Kidney capillary endothelial cell (primary cell): ENCODE measurements around the gene TREM2.
A peak's percentile ranks its signal among the peaks of the same experiment; 100 is the strongest.

Source experiments
- DNase-seq: peaks from one replicate; pipeline ENCODE4 v3.0.0-alpha.2; 2018; ENCODE audit warnings: low spot score

The TREM2 gene

DNA sequence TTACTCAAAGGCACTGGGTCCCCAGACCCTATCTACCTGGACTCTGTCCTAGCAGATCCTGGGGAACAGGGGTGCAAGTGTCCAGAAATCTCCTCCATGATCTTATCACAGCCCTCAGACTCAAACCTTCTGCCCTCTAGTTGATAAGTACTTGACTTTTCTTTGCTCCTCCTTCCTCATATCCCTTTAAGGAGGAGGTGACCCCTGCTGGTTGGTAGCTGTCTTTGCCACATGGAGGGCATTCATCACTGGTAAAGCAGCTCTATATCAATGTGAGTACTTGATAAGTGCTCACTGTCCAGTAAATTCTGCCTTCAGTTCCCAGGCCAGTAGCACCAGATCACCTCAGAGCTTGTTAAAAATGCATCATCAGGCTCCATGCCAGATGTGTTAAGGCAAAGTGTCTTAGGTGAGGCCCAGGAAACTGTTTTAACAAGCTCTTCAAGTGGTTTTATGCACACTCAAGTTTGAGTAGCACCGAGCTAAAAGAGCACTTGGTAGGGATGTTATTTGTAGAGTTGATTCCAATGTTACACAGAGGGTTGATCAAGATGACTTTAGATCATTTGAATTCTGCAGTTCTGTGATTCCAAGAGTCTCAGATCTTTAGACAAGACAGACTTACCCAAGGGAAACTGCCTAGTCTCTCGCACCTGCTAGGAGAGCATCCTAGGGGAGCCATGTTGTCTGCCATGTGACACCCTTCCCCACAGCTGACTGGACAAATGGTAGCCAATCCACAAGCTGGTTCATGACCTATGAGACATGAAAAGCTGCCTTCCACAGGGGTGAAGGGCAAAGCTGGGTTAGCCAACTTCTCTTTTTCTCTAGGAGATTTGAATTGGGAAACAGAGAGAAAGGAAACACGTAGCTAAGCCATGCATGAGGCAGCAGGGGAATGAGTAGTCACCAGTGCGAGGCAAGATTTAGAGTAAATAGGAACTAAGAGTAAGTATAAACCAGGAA is 19.4 kb upstream of the TREM2 start:
- DNase-seq, result peak; percentile 58

DNA sequence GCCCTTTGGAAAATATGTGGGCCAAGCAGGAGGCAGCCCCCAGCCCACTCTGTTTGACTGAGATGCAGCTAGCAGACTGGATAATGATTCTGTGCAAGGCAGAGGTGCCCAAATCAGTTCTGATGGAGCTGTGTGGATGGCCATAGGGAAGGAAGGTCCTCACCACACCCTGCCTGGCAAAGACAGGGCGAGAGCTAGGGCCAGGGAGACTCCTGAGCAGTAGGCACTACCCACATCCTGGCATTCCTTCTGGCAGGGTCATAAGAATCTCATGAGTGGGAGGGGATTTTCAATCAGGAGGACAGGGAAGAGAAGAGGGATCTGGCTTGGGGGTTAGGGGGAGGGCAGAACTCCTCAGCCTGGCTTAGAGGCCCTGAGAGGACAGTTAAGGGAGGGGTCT is 18.6 kb upstream of the TREM2 start:
- no peak for DNase-seq

DNA sequence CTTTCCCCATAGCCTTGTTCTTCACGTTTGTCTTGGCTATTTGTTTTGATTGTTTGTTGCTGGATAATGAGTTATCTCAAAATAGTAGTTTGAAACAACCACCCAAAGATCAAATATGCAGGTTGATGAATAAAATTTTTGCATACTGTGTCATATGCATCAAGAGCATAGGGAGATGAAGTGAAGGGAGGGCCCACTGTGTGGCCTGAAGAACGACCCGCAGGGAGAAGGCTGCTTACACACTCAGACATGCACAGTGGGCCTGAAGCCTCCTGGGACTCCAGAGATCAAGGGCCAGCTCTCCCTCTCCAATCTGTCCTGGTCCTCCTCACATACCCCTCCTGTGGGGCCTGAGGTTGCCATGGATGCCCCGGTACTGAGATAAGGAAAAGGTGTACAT is 16.2 kb upstream of the TREM2 start:
- DNase-seq, result no peak

DNA sequence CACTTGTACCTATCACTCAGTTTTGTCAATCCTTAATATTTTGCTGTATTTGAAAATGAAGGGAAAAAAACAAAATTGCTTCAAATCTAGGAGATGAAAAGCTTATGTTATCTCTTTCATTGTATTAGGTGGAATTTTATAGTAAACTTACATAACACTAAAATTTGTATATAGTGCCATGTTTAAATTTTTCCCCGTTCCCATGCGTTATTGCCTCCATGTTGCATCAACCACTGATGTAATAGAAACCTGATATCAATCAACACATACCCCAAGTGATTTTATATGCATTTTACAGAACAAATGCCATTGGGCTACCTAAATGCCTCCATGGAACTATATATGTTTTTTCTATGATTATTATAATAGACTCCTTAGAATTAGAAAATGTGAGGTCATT is 14.8 kb upstream of the TREM2 start:
- DNase-seq, result no peak

DNA sequence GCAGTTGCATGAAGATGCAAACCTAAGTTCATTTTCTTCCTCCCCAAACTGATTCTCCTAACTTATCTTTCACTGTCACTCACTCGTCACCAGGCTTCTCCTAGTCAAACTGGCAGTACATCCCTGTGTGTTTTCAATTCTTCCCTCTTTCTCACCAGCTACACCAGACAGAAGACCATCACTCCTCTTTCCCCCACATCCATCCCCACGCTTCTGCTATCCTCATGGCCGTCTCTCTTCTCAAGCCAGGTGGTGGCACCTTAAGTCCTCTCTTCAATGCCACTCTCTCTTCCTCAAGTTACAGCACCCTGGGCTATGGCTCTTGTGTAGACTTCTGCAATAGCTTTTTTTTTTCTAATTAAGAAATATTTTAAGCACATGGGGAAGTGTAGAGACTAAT is 14.4 kb upstream of the TREM2 start:
- no peak for DNase-seq

DNA sequence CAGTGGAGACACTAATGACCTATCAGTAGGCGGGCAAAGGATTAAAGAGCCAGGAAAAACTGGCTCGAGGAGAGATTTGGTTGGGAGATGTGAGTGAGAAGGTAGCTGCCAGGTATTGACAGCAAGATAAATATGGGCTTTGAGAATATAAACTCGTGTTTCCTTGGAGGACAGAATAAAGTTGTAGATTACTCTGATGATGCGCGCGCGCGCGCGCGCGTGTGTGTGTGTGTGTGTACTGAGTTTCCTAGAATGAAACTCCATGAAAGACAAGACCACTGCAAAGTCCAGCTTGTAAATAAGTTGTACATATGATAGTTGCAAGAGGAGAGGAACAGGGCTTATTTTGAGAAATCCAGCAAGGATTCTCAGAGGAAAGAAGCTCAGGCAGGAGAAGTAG is 13.3 kb upstream of the TREM2 start:
- DNase-seq, result no peak

DNA sequence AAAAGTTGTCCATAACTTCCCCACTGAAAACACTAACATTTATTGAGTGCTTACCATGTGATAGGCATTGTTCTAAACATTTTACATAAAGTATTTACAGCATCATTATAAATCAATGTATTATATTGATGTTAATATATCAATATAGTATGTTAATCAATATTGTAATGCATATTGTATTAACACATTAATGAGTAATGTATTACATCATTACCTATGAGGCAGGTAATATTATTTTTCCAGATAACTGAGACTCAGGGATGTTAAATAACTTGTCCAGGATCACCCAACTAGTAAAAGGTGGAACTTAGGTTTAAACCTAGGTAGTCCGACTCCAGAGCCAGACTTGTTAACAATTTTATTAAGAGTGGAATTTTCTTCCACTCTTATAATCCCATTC is 12.2 kb upstream of the TREM2 start:
- DNase-seq, result no peak

DNA sequence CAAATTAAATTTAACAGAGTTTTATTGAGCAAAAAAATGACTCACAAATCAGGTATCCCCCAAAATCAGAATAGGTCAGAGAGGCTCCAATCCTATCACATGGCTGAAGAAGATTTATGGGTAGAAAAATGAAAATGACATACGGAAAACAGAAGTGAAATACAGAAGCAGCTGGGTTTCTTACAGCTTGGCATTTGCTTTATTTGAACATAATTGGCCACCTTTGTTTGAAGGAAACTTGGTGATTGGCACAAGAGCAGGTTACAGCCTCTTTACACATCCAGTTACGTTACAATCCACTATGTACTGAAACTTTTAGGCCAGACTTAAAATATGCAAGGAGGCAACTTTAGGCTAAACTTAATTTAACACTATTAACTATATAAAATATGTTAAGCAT is 11.7 kb upstream of the TREM2 start:
- no peak for DNase-seq

DNA sequence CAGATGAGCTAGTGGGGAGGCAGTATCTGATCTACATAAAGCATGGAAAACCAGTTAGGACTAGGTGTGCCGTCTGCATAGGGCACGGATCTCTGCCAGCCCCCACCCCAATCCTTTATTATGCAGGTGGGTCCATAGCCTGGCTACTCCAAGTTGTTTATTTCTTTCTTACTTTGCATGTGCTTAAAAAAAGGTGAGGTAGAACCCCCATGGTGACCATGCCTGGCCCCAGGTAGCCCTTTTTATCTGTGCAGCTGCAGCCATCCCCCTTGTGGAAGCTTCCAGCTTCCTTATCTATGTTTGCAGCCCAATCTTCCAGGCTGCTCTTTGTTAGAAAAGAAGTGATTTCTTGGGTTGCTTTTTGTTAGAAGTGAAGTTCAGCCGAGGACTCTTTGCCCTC is 9.0 kb upstream of the TREM2 start:
- DNase-seq, result no peak

DNA sequence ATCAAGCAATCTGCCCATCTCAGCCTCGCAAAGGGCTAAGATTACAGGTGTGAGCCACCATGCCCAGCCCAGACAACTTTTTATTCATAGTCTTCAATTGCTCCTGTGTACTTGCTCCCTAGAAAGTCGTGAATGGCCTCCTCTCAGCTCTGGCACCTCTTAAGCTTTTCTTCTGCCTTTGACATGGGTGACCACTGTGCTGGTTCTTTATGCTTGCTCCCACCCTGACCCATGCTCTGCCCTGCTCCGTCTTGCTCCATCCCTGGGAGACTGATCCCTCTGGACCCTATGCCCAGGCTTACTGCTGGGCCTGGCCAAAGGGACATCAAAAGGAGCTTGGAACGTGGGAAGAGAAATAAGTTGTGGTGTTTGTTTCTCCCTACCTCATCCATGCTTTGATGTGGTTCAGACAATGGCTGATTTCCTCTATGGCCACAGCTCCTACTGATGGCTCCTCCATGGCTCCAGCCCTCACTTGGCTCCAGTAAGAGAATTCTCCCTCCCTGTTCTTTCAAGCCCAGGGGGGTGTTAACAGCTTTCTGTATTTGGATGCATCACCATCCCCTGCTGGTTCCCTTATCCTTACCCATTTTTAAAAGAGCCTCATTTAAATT is 7.7 kb upstream of the TREM2 start:
- DNase-seq, result no peak

DNA sequence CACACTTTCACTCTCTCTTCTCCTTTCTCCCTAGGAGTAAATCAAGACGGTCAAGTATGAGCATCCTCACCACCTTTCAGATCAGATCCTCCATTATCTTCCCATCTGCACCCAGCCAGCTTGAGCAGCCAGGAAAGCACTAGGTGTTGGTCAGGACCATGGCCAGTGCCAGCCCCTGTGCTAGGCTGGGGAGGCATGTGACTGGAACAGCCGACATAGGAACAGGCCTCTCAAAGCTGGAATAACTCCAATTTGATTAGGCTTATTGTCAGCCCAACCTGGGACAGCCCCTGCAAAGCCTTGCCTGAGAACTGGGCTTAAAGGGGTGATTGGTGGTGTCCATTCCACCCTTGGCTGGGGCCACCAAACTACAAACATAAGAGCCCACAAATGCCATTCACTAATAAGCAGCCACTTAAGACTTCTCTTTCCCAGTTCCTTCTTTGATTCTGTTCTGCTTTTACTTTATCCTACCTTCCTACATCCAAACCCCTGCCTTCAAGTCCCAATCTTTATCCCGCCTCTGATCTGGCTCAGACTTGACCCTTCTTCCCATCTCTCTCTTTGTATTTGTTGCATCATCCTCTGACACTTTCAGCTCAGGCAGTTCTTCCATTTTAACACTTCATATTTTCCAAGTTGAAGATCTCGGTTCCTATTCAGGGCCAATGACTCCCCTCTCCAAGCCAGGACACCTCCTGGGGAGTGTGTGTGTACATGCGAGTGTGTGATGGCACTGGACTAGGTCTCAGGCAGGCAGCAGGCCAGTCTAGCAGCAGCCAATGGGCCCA is 4.5 kb upstream of the TREM2 start:
- DNase-seq, result peak; percentile 11

DNA sequence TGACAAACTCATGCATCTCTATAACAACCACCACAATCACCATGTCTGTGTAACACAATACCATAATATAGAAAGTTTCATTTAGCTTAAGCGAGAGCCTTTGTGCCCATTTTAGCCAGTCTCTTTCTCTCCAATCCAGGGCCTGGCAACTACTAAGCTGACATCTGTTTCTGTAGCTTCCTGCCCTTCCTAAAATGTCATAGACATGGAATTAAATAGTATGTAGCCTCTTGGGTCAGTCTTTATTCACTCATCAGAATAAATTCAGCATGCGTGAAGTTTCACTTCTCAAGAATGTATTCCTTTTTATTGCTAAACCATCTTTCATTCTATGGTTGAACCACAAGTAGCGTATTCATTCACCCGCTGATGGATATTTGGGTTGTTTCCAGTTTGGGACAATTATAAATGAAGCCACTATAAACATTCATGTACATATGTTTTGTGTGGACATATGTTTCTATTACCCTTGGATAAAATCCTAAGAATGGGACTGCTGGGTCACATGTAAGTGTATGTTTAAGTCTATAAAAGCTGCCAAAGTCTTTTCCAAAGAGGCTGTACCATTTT is 1.7 kb upstream of the TREM2 start:
- DNase-seq, result no peak

DNA sequence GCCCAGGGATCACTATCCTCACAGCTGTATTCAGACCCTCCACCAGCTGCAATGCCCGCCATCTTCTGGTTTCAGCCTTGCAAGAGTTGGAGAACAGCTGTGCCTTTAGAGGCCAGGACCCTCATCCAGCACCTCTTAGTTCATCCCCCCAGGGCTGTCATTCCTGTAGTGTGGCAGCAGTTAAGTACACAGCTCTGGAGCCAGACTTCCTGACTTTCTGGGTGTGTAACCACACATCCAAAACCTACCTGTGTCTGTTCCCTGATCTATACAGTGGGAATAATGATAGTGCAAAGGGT is 452 bp upstream of the TREM2 start:
- DNase-seq, result no peak

DNA sequence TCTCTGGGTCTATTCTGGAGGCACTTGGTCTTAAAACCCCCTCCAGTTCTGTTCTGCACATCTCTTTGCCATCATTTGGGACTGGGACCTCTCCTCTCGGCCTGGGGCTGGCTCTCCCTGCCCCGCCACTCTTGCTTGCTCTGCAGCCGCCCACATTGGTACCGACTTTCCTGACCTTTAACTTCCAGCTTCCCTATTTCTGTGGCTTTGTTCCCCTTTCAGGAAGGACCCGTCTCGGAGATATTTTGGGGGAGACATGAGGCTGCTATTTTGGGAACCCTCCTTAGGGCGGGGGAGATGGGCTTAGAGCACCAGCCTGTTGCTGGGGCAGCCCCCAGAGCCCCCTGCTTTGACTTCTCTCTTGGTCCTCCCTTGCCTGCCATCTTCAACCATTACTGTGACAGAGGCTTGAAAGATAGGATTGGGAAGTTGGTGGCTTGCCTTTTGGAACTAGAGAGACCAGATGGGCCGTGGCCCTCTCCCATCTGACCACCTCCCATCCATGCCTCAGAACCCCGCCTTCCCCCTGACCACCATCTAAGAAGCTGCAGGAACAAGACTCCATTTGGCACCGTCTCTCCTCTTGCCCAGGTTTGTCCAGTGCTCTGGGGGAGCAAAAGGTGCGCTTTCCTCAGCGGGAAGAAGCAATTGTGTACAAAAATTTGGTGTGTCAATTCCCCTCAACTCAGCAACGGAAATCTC is 914 bp downstream of the TREM2 start:
- no peak for DNase-seq

DNA sequence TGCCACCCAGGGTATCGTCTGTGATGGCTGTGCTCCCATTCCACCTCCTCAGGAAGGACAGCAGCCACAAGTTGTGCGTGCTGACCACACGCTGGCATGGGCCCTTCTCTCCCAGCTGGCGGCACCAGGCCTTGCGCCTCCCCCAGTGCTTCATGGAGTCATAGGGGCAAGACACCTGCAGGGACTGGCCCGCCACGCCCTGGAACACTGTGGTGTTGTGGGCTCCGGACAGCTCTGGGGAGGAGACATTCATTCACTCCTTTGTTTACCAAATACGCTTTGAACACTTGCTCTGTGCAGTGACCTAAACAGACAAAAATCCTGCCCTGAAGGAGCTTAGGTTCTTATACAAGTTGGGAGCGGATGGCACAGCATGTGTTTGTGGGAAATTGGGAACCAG is 1.5 kb downstream of the TREM2 start:
- no peak for DNase-seq

DNA sequence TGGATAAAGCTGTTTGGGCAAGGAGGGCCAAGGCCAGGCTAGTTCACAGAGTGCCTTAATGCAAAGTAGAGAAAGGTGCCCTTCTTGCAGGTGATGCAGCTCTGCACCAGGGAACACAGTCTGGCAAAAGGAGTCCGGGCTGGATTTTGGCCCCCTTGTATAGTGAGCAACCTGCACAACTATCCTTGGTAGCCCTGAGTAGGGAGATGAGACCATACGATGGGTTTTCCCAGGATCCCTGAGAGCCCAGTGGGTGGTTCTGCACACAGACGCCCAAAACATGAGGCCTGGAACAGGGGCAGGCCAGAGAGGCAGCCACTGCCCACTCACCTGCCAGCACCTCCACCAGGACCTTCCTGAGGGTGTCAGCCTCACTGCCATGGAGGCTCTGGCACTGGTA is 2.0 kb downstream of the TREM2 start:
- DNase-seq, result no peak

DNA sequence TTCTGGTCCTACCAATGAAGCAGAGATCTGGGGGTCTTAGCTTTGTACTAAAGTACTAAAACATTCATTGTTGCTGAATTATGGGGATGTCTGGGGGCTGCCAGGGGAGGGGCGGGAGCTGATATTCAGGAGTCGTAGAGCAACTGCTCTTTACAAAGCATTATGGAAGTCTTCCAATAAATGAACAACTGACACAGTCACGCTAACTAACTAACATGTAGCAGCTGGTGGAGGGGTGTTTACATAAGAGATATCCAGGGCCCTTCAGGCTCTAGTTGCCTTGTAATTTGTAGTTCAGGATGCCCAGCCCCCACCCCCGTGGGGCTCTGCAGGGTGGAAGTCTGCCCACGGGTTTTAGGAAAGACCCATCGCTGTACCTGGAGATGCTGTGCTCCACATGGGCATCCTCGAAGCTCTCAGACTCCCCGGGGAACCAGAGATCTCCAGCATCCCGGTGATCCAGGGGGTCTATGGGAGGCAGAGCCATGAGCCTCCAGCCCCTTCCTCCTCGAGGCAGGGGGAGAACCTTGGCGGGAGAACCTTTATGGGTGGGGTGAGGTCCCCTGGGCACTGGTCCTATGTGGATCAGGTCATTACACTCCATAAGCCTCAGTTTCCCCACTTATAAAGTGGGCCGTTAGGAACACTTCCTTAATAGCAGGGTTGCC is 3.4 kb downstream of the TREM2 start:
- no peak for DNase-seq

DNA sequence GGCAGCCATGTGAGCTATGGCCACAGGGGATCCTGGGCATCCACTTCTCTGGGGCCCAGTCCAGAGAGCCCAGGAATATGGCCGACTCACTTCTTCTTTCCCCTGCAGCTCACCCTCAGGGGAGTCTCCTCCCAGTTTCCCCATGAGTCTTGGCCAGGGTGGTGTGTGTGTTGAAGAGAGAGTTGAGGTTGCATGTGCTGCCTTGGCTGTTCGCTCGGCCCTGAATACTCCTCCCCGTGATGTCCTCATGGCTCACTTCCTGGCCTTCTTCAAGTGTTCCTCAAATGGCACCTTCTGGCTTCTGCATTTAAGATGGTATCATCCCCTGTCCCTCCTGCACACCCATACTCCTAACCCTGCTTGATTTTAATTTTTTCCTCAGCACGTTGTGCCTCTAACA is 5.6 kb downstream of the TREM2 start:
- DNase-seq, result no peak

DNA sequence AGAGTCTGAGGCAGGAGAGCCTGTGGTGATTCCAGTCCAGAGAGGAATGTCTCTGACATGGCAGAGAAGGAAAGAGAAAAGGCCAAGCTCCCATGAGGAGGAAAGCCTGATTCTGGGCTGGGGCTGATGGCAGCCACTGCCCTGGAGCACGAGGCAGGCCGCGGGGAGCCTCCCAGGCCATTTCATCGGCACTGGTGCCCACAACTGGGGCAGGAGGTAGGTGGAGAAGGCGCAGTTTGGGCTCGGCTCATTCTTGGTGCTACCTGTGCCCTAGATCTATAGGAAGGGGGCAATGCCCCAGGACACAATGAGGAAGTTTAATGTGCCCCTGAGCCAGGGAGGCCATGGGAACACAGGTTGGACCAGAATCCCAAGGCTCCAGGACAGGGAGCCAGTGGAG is 6.1 kb downstream of the TREM2 start:
- no peak for DNase-seq

DNA sequence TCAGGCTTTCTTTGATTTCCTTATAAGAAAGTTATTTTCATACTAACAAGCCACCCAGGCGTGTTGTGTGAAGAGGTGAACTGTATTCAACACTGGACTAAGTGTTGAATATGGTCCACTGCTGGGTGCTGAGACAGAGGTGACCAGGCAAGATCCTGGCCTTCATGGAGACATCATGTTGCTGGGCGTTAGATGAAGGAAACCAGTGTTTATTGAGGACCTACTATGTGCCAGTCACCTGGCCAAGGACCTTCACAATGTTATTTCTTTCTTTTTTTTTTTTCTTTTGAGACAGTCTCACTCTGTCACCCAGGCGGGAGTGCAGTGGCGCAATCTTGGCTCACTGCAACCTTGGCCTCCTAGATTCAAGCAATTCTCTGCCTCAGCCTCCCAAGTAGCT is 6.9 kb downstream of the TREM2 start:
- DNase-seq, result no peak

DNA sequence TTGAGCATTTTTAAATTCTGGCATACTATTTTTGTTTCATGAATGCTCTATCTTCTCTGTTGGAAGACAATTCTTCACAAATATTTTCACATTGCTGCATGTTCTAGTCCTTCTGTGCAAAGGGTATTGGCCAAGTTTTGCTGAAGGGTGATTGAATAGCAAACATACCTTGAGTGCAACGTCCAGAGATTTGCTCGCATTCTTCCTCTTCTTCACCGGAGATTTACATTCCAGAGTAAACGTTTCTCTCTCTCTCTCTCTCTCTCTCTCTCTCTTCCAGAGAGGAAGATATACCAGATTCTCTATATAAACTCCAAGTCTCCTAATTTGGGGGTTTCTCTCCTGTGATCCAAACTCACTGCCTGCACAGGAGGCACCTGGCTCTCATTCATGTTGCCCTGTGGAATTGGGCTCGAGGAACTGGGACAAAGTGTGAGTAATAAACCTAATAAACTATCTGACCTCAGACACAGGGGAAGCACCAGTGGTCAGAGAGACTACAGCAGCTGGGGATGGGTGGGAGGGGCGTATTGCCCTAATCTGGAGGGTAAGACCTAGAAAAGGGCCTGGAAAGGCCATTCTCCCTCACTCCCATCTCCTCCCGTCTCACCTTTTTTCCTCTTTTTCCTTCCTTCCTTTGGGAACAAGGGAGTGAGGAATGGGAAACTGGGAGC is 7.6 kb downstream of the TREM2 start:
- DNase-seq, result no peak
